ENCODE results near the gene TAF7L.

The TAF7L gene

GRCh38 chrX:101220662-101221260 lies 70.4 kb downstream of the TAF7L start:
- no peak for DNase-seq

GRCh38 chrX:101219864-101220346 lies 71.2 kb downstream of the TAF7L start:
- DNase-seq, result peak; percentile 19

- DNase-seq, result no peak
These were observed 71.8 kb downstream of the TAF7L start, which contains the start of gene DRP2 for GRCh38 chrX:101219116-101219863. TSS of gene DRP2 (plus strand) at chrX:101219786. CDS start at chrX:101231648, 11,862 bp downstream.
